HepG2 (cell line): Measurements from ENCODE around the gene DBN1. TPM values are rescaled to one million over a fixed set of nuclear protein-coding genes. Genes with fewer than 3 reads are reported as not detected.

Experiments
- ARNT2 ChIP-seq: sonication (generic); formaldehyde crosslinking; IDR thresholded peaks from 2 replicates; pipeline ENCODE4 v1.8.0; 2022; ENCODE audit warnings: mild to moderate bottlenecking, low read depth, missing genetic modification reagents, moderate library complexity
- CSRNP1 ChIP-seq: sonication (generic); formaldehyde crosslinking; IDR thresholded peaks from 2 replicates; pipeline ENCODE4 v1.8.1; 2023; ENCODE audit warnings: mild to moderate bottlenecking, missing genetic modification reagents
- DBP ChIP-seq: sonication (generic); formaldehyde crosslinking; IDR thresholded peaks from 2 replicates; pipeline ENCODE4 v1.4.0; 2020; ENCODE audit warnings: missing genetic modification reagents; ENCODE audit errors: not compliant biosample characterization
- FOXK2 ChIP-seq: fragments of 450-650 bp; IDR thresholded peaks from 2 replicates; pipeline ENCODE4 v1.6.1; 2016
- JUNB ChIP-seq: sonication (generic); formaldehyde crosslinking; IDR thresholded peaks from 2 replicates; pipeline ENCODE4 v1.8.0; 2022; ENCODE audit warnings: missing genetic modification reagents, mild to moderate bottlenecking, borderline replicate concordance
- MZF1 ChIP-seq: sonication (generic); formaldehyde crosslinking; IDR thresholded peaks from 2 replicates; pipeline ENCODE4 v1.8.1; 2023; ENCODE audit warnings: mild to moderate bottlenecking, missing genetic modification reagents, borderline replicate concordance
- NCOA1 ChIP-seq: sonication (generic); formaldehyde crosslinking; IDR thresholded peaks from 2 replicates; pipeline ENCODE4 v1.9.0; 2021; ENCODE audit warnings: missing genetic modification reagents
- RARG ChIP-seq: sonication (generic); formaldehyde crosslinking; IDR thresholded peaks from 2 replicates; pipeline ENCODE4 v1.4.0; 2020; ENCODE audit warnings: low read depth, mild to moderate bottlenecking, missing genetic modification reagents
- SIX4 ChIP-seq: sonication (generic); formaldehyde crosslinking; IDR thresholded peaks from 2 replicates; pipeline ENCODE4 v1.4.0; 2020; ENCODE audit warnings: missing genetic modification reagents
- SRSF1 ChIP-seq: fragments of 200-400 bp; formaldehyde crosslinking; optimal IDR thresholded peaks from 2 replicates; pipeline ENCODE3; 2017; ENCODE audit warnings: mild to moderate bottlenecking, low read depth, low read length, moderate library complexity
- TAF1 ChIP-seq: sonication (generic); formaldehyde crosslinking; IDR thresholded peaks from 2 replicates; pipeline ENCODE4 v1.4.0; 2020; ENCODE audit warnings: missing genetic modification reagents
- TRIM22 ChIP-seq: fragments of 450-650 bp; IDR thresholded peaks from 2 replicates; pipeline ENCODE4 v1.6.1; 2017
- ZBTB33 ChIP-seq: sonication (generic); formaldehyde crosslinking; IDR thresholded peaks from 2 replicates; pipeline ENCODE4 v1.4.0; 2020; ENCODE audit warnings: missing genetic modification reagents
- ZNF253 ChIP-seq: sonication (generic); formaldehyde crosslinking; IDR thresholded peaks from 2 replicates; pipeline ENCODE4 v1.8.0; 2022; ENCODE audit warnings: mild to moderate bottlenecking, missing genetic modification reagents, borderline replicate concordance
- ZNF280B ChIP-seq: sonication (generic); formaldehyde crosslinking; IDR thresholded peaks from 2 replicates; pipeline ENCODE4 v1.5.0; 2020; ENCODE audit warnings: missing genetic modification reagents, mild to moderate bottlenecking, borderline replicate concordance
- ZNF44 ChIP-seq: sonication (generic); formaldehyde crosslinking; IDR thresholded peaks from 2 replicates; pipeline ENCODE4 v1.5.1; 2020; ENCODE audit warnings: mild to moderate bottlenecking, missing genetic modification reagents
- ZNF460 ChIP-seq: sonication (generic); formaldehyde crosslinking; IDR thresholded peaks from 2 replicates; pipeline ENCODE4 v1.5.1; 2020; ENCODE audit warnings: missing genetic modification reagents, mild to moderate bottlenecking, borderline replicate concordance
- ZNF501 ChIP-seq: sonication (generic); formaldehyde crosslinking; IDR thresholded peaks from 2 replicates; pipeline ENCODE4 v1.5.1; 2020; ENCODE audit warnings: mild to moderate bottlenecking, moderate library complexity, missing genetic modification reagents
- ZNF580 ChIP-seq: IDR thresholded peaks from 2 replicates; pipeline ENCODE4 v1.6.1; 2016; ENCODE audit warnings: low read depth, borderline replicate concordance
- ZXDC ChIP-seq: sonication (generic); formaldehyde crosslinking; IDR thresholded peaks from 2 replicates; pipeline ENCODE4 v1.5.0; 2020; ENCODE audit warnings: mild to moderate bottlenecking, missing genetic modification reagents
- polyA plus RNA-seq, 8 experiments: library from polyadenylated mRNA; depleted of rRNA in 3 of 8; stranded (reverse) in 7 of 8; unstranded in 1 of 8; fragments of >200 nt; fragmentation: Illumina TruSeq in 4 of 8; extraction: Trizol in 4 of 8; gene quantifications; 2 replicates each; pipeline versions ENCODE4 v1.2.1 to v1.2.3, GENCODE V29; 2011 to 2016; ENCODE audit warnings: low read depth in 4 of 8, missing spikeins in 1 of 8, mixed read lengths in 1 of 8; ENCODE audit not compliant: insufficient read depth in 1 of 8
- total RNA-seq, 5 experiments: library from RNA; depleted of rRNA; stranded (reverse); fragments of >200 nt; fragmentation: Illumina TruSeq; extraction: Trizol; gene quantifications; 2 replicates each; pipeline ENCODE4 v1.2.3, GENCODE V29; 2016; ENCODE audit warnings: low read depth in 1 of 5

The DBN1 gene
- total and polyA plus RNA-seq, 2 of the 13 experiments (the other 11 are each of a cell fraction or from before 2014, with no cell fraction given): 27.0 to 37.3 TPM

GRCh38 chr5:177473443-177474001 is at the start of gene DBN1 (continued):
- TF ChIP-seq ZBTB33 (CRISPR knock-in tag): no peak
- no peak for TF ChIP-seq ZNF460 (CRISPR knock-in tag)
- TF ChIP-seq NCOA1 (CRISPR knock-in tag): no peak
- no peak for TF ChIP-seq JUNB (CRISPR knock-in tag)
- TF ChIP-seq CSRNP1 (CRISPR knock-in tag): no peak
- TF ChIP-seq ZNF501: no peak
- TF ChIP-seq RARG (CRISPR knock-in tag): no peak
- no peak for TF ChIP-seq ZNF580
- no peak for TF ChIP-seq TRIM22
- no peak for TF ChIP-seq ZXDC (CRISPR knock-in tag)
- no peak for TF ChIP-seq SRSF1
- no peak for TF ChIP-seq ZNF253 (CRISPR knock-in tag)
- no peak for TF ChIP-seq MZF1 (CRISPR knock-in tag)
- TF ChIP-seq DBP (CRISPR knock-in tag): no peak
- TF ChIP-seq FOXK2: no peak
- no peak for TF ChIP-seq SIX4 (CRISPR knock-in tag)
- no peak for TF ChIP-seq ZNF280B (CRISPR knock-in tag)
- no peak for TF ChIP-seq ARNT2 (CRISPR knock-in tag)
- no peak for TF ChIP-seq ZNF44 (CRISPR knock-in tag)
- TF ChIP-seq TAF1 (CRISPR knock-in tag): peak; percentile 42; the same call in 1 of the 2 replicates
